ENCODE data around the gene TMEM273. TPM values are rescaled to one million over a fixed set of nuclear protein-coding genes. Genes with fewer than 3 reads are reported as not detected.

The TMEM273 gene
- total RNA-seq, 6 experiments from 2014 or later, result 0.86 to 5.3 (median 2.3) TPM

DNA sequence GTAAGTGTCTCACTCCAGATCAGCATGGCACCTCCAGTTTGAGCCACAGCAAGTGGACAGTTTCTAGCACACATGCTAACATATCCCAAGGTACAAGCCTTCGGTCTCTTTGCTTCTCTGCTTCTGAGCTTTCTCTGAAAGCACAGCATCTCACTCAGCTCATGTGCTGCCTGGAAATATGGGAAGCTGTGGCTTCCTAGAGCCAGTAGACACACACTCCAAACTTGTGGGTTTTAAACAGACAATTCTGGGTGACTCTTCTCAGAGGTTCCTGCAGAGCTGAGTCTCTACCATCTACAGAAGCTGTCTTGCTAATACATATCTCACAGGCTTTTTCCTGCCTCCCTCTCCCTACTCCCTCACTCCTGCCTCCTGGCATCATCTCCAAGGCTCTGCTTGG is 23.9 kb upstream of the TMEM273 start:
- WGBS (ENCODE audit: insufficient coverage, low coverage, low lambda C conversion rate, missing lambda C conversion rate), result no CpG with 5 or more reads among the region's 1 CpG
- no peaks in the 10 kb centered on the region for H3K27me3 ChIP-seq
- intact Hi-C loops (cut with DNase I), result no loop called here
- DNase-seq, result no peak
- ATAC-seq, result no peak
- H3K4me1 ChIP-seq, result no peaks in the 10 kb centered on the region
- no peak for TF ChIP-seq POLR2A (IDR thresholded peaks at IDR 0.05)
- TF ChIP-seq, protein P1, sequence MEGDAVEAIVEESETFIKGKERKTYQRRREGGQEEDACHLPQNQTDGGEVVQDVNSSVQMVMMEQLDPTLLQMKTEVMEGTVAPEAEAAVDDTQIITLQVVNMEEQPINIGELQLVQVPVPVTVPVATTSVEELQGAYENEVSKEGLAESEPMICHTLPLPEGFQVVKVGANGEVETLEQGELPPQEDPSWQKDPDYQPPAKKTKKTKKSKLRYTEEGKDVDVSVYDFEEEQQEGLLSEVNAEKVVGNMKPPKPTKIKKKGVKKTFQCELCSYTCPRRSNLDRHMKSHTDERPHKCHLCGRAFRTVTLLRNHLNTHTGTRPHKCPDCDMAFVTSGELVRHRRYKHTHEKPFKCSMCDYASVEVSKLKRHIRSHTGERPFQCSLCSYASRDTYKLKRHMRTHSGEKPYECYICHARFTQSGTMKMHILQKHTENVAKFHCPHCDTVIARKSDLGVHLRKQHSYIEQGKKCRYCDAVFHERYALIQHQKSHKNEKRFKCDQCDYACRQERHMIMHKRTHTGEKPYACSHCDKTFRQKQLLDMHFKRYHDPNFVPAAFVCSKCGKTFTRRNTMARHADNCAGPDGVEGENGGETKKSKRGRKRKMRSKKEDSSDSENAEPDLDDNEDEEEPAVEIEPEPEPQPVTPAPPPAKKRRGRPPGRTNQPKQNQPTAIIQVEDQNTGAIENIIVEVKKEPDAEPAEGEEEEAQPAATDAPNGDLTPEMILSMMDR (IDR thresholded peaks at IDR 0.05), result no peak
- H3K36me3 ChIP-seq, result no peaks in the 10 kb centered on the region
- no peak overlapping the region for H3K4me3 ChIP-seq
- H3K9me3 ChIP-seq, result no peaks in the 10 kb centered on the region
- no peak overlapping the region for H3K27ac ChIP-seq

DNA sequence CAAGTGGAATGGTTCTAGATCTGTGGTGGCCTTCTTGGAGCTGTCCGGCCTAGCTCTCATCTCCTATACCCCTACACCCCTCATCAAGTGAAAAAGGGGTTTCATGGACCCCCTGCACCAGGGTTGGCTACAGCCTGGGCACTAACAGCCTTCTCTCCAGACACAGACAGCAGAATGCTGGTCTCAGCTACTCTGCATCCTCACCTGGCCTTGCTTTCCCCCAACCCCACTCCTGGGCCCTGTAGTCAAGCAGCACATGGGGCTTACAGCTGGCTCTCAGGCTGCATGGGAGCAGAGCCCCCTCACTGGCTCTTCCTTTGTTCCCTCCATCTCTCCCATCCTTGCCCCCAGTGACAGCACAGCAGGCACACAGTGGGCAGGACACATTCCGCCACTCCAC is 20.8 kb upstream of the TMEM273 start:
- Histone ChIP-seq H3K36me3 (no peaks in the 10 kb centered on the region), H3K27me3 (no peaks in the 10 kb centered on the region), H3K9me3 (no peaks in the 10 kb centered on the region), H3K27ac (no peak overlapping the region), H3K4me3 (no peak overlapping the region), H3K4me1 (no peaks in the 10 kb centered on the region)
- no peak for TF ChIP-seq POLR2A (IDR thresholded peaks at IDR 0.05)
- TF ChIP-seq, protein P1 (IDR thresholded peaks at IDR 0.05), result no peak
- ATAC-seq, result no peak
- intact Hi-C loops (cut with DNase I), result no loop called here
- 50% methylated on average over 1 of the region's 2 CpGs for WGBS (ENCODE audit: insufficient coverage, low coverage, low lambda C conversion rate, missing lambda C conversion rate)
- DNase-seq, result no peak

DNA sequence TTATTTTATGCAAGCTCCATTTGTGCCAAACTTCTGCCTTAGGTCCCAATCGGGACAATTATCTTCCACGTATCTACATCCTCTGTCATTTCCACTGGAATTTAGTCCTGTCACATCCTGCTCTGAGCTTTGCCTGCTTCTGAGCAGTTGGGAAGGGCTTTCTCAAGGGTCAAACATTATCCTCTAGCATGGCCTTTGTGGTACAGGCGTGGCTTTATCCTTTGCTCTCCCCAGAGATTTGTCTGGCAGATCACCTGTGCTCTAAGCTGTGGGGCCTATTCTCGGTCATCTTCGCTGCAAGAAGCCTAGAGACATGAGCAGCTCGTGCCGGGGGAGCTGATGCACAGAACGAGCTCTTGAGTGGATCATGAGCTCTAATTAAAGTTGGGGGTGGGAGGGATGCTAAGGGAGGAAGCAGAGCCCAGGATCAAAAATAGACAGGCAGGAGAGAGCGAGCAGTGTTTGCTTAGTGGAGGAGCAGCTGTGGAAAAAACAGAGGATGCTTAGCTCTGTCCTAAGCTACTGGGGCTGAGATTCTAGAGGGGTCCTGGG is 19.8 kb upstream of the TMEM273 start:
- no peak for ATAC-seq
- intact Hi-C loops (cut with DNase I), result no loop called here
- 69% methylated on average over 9 of the region's 9 CpGs for WGBS (ENCODE audit: insufficient coverage, low coverage, low lambda C conversion rate, missing lambda C conversion rate)
- DNase-seq, result no peak
- Histone ChIP-seq H3K4me1 (no peaks in the 10 kb centered on the region), H3K36me3 (no peaks in the 10 kb centered on the region), H3K27ac (no peak overlapping the region), H3K27me3 (no peaks in the 10 kb centered on the region), H3K9me3 (no peaks in the 10 kb centered on the region), H3K4me3 (no peak overlapping the region)
- no peak for TF ChIP-seq POLR2A (IDR thresholded peaks at IDR 0.05)
- TF ChIP-seq, protein P1 (IDR thresholded peaks at IDR 0.05), result no peak

DNA sequence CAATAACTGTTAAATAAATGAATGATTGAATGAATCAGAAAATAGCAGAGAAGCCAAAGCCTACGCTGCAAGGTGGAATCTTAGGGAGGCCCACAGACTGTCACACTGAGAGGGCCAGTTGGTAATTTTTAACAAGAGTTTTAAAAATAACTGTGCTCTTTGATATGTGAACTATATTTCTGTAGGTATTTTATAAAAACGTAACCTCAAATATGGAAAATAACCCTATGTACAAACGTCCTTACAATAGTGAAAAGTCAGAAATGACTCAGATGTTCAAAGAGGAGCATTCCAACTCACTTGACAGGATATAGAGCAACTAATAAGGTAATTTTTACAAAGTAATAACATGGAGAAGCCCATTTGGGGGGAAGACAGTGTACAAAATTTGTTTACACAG is 18.9 kb upstream of the TMEM273 start:
- no peak for DNase-seq
- Histone ChIP-seq H3K9me3 (no peaks in the 10 kb centered on the region), H3K4me3 (no peak overlapping the region), H3K36me3 (no peaks in the 10 kb centered on the region), H3K27me3 (no peaks in the 10 kb centered on the region), H3K27ac (no peak overlapping the region), H3K4me1 (no peaks in the 10 kb centered on the region)
- no peak for ATAC-seq
- WGBS (ENCODE audit: insufficient coverage, low coverage, low lambda C conversion rate, missing lambda C conversion rate), result 58% methylated on average over 3 of the region's 3 CpGs
- TF ChIP-seq POLR2A (IDR thresholded peaks at IDR 0.05), result no peak
- TF ChIP-seq, protein P1 (IDR thresholded peaks at IDR 0.05), result no peak
- intact Hi-C loops (cut with DNase I), result no loop called here

DNA sequence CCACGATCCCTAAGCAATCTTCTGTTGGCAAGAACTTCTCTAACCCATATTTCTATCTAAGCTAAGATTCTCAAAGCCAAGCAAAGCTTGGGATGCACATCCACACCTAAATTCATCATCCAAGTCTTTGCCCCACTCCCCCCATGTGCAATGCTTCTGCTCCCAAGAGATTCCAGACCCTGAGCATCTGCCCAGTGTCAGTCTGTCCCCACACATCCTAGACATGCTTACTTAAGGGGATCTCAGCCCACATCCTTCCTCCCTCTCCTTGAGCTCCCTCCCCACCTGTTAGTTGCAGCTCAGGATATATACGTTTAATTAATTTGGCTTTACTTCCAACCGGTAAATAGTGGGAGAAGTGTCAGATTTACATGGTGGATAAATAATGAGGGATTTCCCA is 17.0 kb upstream of the TMEM273 start:
- ATAC-seq (no peak), DNase-seq (no peak)
- Histone ChIP-seq H3K36me3 (no peaks in the 10 kb centered on the region), H3K4me3 (no peak overlapping the region), H3K4me1 (no peaks in the 10 kb centered on the region), H3K9me3 (no peaks in the 10 kb centered on the region), H3K27ac (no peak overlapping the region), H3K27me3 (no peaks in the 10 kb centered on the region)
- TF ChIP-seq, protein P1 (IDR thresholded peaks at IDR 0.05), result no peak
- no peak for TF ChIP-seq POLR2A (IDR thresholded peaks at IDR 0.05)
- WGBS (ENCODE audit: insufficient coverage, low coverage, low lambda C conversion rate, missing lambda C conversion rate), result 54% methylated on average over 3 of the region's 3 CpGs
- intact Hi-C loops (cut with DNase I), result no loop called here
